ENCODE data around the gene BHLHE23. TPM values are rescaled to one million over a fixed set of nuclear protein-coding genes. Genes with fewer than 3 reads are reported as not detected.

Gene BHLHE23
- total and polyA plus RNA-seq, 2 donors from 2014 or later, result not detected

DNA sequence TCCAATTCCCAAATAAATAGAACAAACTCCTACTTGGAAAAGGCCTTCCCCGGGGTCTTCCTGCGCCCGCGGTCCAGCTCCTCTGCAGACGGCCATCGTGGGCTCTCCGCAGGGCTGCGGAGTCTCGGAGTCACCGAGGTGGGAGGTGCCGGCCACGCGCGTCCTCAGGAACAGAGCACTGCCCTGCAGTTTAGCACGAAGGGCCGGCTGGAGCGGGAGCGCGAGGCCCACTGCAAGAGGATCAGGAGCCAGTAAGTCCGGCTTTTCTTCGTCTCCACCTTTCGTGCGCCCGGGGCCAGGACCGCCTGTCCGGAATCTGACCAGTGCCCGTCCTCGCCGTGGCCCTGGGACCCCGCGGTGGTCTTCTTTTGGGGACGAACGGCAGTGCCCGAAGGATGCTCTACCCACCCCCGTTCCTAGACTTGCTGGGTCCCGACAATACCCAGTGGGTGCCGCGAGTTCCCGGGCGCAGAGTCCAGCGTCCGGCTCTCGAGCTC, 1.4 kb downstream of the BHLHE23 start:
- Histone ChIP-seq H3K9ac (ENCODE audit: low read length in 3 of 3) (no peak overlapping the region), H3K27ac (ENCODE audit: low read depth in 2 of 2, low read length in 2 of 2) (no peak overlapping the region), H3K4me3 (ENCODE audit: low read length in 3 of 3) (no peak overlapping the region), H3K4me1 (ENCODE audit: control insufficient read depth in 2 of 3, insufficient read depth in 2 of 3, low read depth in 1 of 3, low read length in 3 of 3) (no peaks in the 10 kb centered on the region), H3K9me3 (ENCODE audit: control insufficient read depth in 2 of 3, insufficient read depth in 1 of 3, low read length in 3 of 3) (no peaks in the 10 kb centered on the region), H3K36me3 (ENCODE audit: control insufficient read depth in 2 of 3, insufficient read depth in 3 of 3, low read length in 3 of 3) (no peaks in the 10 kb centered on the region), H3K27me3 (ENCODE audit: control insufficient read depth, insufficient read depth, low read length) (peaks cover 52% of the 10 kb centered on the region)
- no peak for FAIRE-seq
- TF ChIP-seq CTCF (IDR thresholded peaks at IDR 0.05; ENCODE audit: borderline replicate concordance, extremely low read depth, insufficient read depth), result no peak
- DNase-seq, result peak in 1 of 5 donors; percentile 71
- intact Hi-C loops (cut with DNase I), result loop anchor here (10.0 kb wide), 1 partner anchor 111 kb away; no protein-coding TSS in a partner anchor

DNA sequence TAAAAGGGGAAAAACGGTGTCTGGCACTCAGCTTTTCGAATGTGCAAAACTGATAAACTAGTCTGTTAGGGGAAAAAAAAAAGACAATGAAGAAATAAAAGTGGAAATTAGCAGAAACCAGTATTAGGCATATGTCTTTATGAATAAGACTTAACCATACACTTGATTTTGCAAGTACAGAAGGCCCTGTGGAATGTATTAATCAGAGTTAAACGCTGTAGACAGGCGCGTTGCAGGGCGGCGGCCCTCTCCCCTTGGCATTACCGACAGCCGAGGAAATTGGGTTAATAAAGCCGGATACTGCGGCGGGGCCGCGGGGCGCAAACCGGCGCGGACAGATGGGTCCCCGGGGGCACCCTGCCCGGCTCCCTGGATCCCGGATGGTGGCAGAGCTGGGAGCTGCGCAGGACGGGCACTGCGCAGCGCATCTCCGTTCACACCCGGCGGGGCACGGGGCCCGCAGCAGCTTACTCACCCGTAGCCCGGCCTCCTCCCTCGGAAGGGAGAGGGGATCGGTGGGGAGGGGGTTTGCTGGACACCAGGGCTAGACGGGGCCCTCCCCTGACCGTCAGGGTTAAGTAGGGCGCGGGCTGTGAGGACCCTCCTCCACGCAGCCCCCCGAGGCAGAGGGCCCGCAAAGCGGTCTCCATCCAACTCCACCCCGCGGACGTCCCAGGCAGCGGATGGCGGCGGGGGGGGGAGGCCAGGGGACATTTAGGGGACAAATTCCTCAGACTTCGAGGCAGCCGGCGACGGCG, 2.0 kb downstream of the BHLHE23 start:
- Histone ChIP-seq H3K4me3 (ENCODE audit: low read length in 3 of 3) (no peak overlapping the region), H3K36me3 (ENCODE audit: control insufficient read depth in 2 of 3, insufficient read depth in 3 of 3, low read length in 3 of 3) (no peaks in the 10 kb centered on the region), H3K9ac (ENCODE audit: low read length in 3 of 3) (no peak overlapping the region), H3K9me3 (ENCODE audit: control insufficient read depth in 2 of 3, insufficient read depth in 1 of 3, low read length in 3 of 3) (no peaks in the 10 kb centered on the region), H3K27me3 (ENCODE audit: control insufficient read depth, insufficient read depth, low read length) (peaks cover 48% of the 10 kb centered on the region), H3K4me1 (ENCODE audit: control insufficient read depth in 2 of 3, insufficient read depth in 2 of 3, low read depth in 1 of 3, low read length in 3 of 3) (no peaks in the 10 kb centered on the region), H3K27ac (ENCODE audit: low read depth in 2 of 2, low read length in 2 of 2) (no peak overlapping the region)
- FAIRE-seq (no peak), DNase-seq (no peak)
- no peak for TF ChIP-seq CTCF (IDR thresholded peaks at IDR 0.05; ENCODE audit: borderline replicate concordance, extremely low read depth, insufficient read depth)
- intact Hi-C loops (cut with DNase I), result loop anchor here (10.0 kb wide), 1 partner anchor 110 kb away; no protein-coding TSS in a partner anchor

- no peaks in the 10 kb centered on the region for H3K36me3 ChIP-seq (ENCODE audit: control insufficient read depth in 2 of 3, insufficient read depth in 3 of 3, low read length in 3 of 3)
- no peak for DNase-seq
- no peak overlapping the region for H3K27ac ChIP-seq (ENCODE audit: low read depth in 2 of 2, low read length in 2 of 2)
- TF ChIP-seq CTCF (IDR thresholded peaks at IDR 0.05; ENCODE audit: borderline replicate concordance, extremely low read depth, insufficient read depth), result no peak
- no peak for FAIRE-seq
- intact Hi-C loops (cut with DNase I), result loop anchor here (10.0 kb wide), 1 partner anchor 109 kb away; no protein-coding TSS in a partner anchor
- H3K27me3 ChIP-seq (ENCODE audit: control insufficient read depth, insufficient read depth, low read length), result peaks cover 52% of the 10 kb centered on the region
- H3K9ac ChIP-seq (ENCODE audit: low read length in 3 of 3), result no peak overlapping the region
- H3K9me3 ChIP-seq (ENCODE audit: control insufficient read depth in 2 of 3, insufficient read depth in 1 of 3, low read length in 3 of 3), result no peaks in the 10 kb centered on the region
- H3K4me1 ChIP-seq (ENCODE audit: control insufficient read depth in 2 of 3, insufficient read depth in 2 of 3, low read depth in 1 of 3, low read length in 3 of 3), result no peaks in the 10 kb centered on the region
- no peak overlapping the region for H3K4me3 ChIP-seq (ENCODE audit: low read length in 3 of 3)
Measured at GRCh38 chr20:63003546-63003945, 3.2 kb downstream of the BHLHE23 start.

Data from kidney (tissue), 14 donors.